ENCODE measurements around the gene HINT2.

The HINT2 gene

GRCh38 chr9:35810122-35810521 is 4.7 kb downstream of the HINT2 start:
- DNase-seq: no peak

DNA sequence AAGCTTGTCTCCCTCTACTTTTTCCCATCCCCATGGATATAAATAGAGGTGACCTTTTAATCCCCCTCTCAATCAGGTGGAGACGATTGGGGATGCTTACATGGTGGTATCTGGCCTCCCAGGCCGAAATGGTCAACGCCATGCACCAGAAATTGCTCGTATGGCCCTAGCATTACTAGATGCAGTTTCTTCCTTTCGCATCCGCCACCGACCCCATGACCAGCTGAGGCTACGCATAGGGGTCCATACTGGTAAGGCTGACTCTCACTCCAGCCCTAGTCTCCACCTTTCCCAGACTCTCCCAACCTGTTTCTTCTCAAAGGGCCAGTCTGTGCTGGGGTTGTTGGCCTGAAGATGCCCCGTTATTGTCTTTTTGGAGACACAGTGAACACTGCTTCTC is 6.4 kb downstream of the HINT2 start:
- no peak for DNase-seq

DNA sequence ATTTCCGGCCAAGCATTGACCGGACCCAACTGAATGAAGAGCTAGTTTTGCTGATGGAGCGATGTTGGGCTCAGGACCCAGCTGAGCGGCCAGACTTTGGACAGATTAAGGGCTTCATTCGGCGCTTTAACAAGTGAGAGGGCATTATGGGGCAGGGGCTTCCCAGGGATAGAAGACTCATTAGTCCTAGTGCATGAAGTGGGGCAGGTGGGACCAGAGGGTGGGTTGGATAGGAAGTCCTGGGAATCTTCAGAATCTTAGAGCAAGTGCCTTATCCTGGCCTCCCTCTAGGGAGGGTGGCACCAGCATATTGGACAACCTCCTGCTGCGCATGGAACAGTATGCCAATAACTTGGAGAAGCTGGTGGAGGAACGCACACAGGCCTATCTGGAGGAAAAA is 8.7 kb downstream of the HINT2 start:
- DNase-seq: no peak

DNA sequence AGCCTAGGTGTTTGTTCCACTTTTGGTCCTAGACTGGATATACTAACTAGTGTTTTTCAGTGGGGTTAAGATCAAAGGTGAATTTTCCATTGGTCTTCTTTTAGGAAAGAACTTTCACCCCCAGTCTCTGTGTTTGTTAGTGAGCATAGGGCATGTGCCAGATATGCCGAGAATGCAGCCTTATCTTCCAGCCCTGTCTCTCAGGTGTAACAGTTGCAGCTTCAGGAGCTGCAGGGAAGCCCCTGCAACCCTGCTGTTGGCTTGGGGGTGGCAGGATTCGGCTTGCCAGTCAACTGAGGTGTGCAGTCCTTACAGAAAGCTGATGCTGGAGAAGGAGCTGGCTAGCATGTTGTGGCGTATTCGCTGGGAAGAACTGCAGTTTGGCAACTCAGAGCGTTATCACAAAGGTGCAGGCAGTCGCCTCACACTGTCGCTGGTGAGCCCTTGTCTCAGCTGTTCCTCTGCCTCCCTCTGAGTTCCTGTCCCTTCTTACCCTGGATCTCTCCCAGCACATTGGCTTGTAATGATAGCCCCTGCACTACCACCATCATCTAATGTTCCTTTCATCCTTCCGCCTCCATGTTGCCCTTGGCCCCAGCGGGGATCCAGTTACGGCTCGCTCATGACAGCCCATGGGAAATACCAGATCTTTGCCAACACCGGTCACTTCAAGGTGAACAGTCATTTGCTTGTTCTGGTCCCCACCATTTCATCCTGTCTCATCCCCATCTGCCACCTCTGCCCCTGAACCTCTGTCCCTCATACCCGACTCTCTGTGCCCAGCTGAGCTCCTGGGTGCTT is 13.3 kb downstream of the HINT2 start:
- no peak for DNase-seq

DNA sequence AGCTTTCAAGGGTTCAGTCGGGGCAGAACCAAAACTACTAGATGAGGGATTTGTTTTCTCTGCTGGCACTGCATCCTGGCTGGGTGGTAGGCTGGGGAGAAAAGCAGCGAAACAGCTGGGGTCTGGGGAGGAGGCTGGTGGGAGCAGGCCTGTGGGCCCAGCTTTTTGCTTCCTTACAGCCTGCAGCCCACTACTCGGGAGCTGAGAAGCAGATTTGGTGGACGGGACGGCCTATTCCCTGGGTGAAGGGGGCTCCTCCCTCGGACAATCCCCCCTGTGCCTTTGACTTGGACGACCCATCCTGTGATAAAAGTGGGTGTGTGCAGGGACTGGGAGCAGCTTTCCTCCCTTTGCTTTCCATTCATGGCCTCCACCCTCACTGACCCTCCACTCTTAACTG is 14.3 kb downstream of the HINT2 start:
- no peak for DNase-seq

DNA sequence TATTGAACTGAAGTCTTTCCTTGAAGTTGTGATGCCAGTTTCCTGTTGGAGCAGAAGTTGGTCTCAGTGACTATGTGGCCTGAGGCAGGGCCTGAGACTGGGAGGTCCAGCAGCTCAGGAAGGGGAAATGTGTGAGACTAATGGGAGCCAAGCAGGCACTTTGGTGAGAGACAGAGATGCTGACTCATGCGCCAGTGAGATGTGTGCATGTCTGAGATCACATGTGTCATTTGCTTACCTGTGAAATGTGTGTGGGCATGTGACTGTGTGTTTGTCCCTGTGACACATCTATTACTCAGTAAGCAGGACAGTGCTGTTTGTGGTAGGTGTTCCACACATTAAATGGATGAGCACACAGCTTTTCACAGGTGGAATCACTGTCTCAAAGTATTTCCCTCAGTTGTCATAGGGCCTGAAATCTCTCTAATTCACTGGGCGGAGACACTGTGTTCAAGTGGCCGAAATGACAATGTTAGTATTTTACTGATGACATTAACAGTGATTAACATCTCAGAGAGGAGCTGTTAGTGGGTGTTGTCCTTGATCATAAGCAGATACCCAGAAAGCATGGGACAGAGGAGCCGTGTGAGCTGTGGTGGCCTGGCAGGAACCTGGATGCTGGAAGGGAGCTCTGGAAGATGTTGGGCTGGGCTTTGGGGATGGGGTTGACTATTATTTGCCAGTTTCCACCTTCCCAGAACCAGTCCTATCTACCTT is 16.0 kb downstream of the HINT2 start:
- no peak for DNase-seq

DNA sequence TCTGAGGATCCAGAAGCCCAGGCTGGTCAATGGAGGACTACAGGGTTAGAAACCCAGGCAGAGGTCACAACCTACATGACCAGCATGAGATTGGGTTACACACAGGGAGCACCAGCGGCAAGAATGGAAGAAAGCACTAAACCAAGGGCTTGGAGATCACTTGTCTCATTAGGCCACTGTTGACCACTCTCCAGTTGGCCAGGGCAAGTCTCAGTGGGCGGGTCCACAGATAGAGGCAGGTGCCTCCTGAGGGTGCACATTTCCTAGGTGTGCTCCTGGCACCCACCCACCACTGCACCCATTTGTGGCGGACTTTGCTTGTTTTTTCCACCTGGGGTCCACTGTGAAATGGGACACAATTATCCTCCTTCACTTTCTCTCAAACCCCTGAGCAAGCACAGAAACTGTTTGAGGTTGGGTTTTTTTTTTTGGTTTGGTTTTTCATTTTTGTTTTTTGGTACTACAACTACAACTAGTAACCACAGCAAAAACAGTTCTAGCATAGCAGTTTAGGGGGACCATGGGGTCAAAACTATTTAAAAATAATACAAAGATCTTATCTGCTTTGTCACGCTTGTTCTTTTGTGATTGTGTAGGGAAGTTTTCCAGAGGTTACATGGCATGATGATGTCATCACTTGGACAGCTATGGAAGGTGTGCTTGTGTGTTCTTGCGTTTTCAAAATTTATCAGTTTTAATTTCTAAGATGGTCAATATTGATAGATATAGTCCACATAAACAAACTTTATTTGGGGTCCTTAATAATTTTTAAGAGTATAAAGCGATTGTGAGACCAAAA is 17.3 kb downstream of the HINT2 start:
- DNase-seq: no peak

GRCh38 chr9:35795695-35796094 is 19.1 kb downstream of the HINT2 start:
- no peak for DNase-seq

DNA sequence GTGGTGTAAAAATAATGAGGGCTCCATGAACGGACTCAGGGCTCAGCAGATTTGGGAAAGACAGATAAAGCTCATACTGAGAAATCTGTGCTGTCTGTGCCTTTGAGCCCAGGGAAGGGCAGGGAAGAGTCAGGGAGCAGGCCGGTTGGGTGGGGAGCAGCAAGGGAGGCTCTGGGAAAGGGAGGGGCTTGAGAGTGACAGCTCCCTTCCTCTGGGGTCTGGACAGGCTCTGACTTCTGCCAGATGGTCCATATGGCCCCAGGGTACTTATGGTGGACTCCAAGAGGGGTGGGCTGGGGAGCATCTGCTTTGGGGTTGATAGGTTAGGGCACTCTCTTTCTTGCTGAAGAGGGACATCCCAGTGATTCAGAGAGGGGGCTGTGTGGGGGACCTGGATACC is 21.4 kb downstream of the HINT2 start:
- DNase-seq: no peak

- no peak for DNase-seq
Measured at GRCh38 chr9:35792826-35793225, 22.0 kb downstream of the HINT2 start.

GRCh38 chr9:35792024-35792813 is 22.6 kb downstream of the HINT2 start:
- no peak for DNase-seq

DNA sequence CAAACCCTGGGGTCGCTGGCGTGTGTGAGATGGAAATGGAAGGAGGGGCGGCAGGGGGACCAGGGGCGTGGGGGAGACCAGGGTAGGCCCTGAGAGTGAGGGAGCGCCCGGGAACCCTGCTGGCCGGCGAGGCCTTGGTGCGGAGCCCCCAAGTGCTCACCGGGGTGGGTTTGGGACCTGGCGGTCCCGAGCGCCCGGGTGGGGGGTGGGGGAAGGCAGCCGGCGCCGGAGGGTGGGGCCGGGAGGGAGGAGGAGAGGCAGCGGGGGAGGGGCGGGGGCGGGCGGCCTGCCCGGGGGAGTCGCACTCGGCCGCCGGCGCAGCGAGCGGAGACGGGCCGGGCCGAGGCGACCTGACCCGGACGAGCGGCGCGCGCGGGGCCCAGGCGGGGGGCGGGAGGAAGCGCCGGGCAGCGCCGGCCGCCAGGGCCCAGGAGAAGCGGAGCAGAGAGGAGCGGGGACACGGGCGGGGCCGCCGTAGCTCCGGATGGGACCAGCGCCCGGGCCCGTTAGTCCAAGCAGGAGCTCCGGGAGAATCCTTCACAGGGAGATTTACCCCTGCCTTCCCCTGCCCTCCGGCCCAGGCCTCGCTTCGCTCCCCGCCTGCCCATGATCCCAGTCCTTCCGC is 23.4 kb downstream of the HINT2 start, which contains the start of gene NPR2:
NPR2 (plus strand) TSS at position 295 of the 625 bp plus-strand sequence. CDS start 818 bp downstream, outside the sequence.
- no peak for DNase-seq

GRCh38 chr9:35790385-35791296 is 24.2 kb downstream of the HINT2 start:
- DNase-seq: peak; percentile 37

GRCh38 chr9:35790025-35790384 is 24.8 kb downstream of the HINT2 start:
- DNase-seq: no peak

GRCh38 chr9:35789541-35789940 is 25.3 kb downstream of the HINT2 start:
- DNase-seq: no peak

- no peak for DNase-seq
Measured at GRCh38 chr9:35783418-35783817, 31.4 kb downstream of the HINT2 start.

- DNase-seq: no peak
Measured at GRCh38 chr9:35781066-35781465, 33.8 kb downstream of the HINT2 start.

DNA sequence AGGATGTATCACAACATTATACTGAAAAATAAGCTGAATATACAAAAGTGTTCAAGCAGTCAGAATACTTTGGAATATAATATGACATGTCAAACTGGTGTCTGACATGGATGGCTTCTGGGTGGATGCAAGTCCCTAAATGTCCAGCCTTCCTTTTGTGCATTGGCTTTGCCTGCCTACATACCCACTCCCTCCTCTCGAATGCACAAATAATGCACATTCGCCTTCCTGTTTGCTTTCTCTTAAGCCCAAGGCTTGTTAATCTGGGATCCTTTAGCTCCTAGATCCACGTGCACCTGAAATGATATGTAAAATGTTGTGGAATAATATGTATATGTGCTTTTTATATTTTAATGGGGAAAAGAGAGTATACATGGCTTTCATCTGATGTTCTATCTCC is 36.3 kb downstream of the HINT2 start:
- DNase-seq: no peak

- peak; percentile 50 for DNase-seq
Measured at GRCh38 chr9:35776018-35776417, 38.8 kb downstream of the HINT2 start.

DNA sequence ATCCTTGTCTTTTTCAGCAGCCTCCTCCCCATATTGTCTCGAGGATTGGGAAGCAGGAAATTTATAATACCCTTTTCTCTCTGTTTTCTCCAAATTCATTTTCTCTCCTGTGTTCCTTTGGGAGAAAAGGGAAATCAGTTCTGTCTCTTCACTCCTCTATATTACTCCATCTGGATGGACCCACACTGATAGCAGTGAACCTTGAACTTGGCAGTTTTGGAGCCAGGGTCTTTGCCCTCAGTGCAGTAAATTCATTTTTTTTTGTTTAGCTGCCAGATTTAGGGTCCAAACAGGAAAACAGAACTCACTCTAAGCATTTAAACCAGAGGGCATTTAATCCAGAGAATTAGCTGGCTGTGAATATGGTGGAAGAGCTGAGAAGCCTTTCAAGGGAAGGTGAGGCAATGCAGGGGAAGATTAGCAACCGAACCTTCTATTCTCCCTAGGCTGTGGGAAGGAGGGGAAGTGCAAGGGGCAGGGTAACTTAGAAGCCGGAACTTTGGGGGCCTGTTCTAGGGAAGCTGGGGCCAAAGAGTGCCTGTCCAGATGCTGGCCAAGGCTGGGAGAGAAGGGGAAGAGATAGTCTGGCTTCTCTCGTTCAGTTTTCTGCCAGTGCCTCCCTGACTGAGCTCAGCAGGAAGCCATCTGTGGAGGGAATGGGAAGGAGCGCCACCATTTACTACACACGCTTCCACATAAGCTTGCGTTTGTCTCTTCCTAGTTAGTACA is 39.8 kb downstream of the HINT2 start:
- DNase-seq: no peak
